ENCODE results near the gene ZBTB8OS.

The ZBTB8OS gene

GRCh38 chr1:32693455-32694174 lies 43.3 kb upstream of the ZBTB8OS start:
- Histone ChIP-seq H3K27me3 (ENCODE audit: control insufficient read depth, low read length) (no peaks in the 10 kb centered on the region), H3K4me3 (ENCODE audit: low read length) (no peak overlapping the region), H3K9me3 (ENCODE audit: control insufficient read depth, insufficient read depth, low read length) (no peaks in the 10 kb centered on the region), H4K20me1 (ENCODE audit: control insufficient read depth, insufficient read depth, low read depth, low read length) (no peaks in the 10 kb centered on the region), H3K4me1 (ENCODE audit: control insufficient read depth, low read length) (peaks cover 4% of the 10 kb centered on the region), H3K9me2 (replicated peaks; ENCODE audit: control insufficient read depth, low read length) (no peaks in the 10 kb centered on the region), H3F3A (ENCODE audit: control insufficient read depth, insufficient read depth) (no peaks in the 10 kb centered on the region), H3K79me2 (ENCODE audit: control insufficient read depth, low read length) (no peaks in the 10 kb centered on the region), H3K36me3 (ENCODE audit: control insufficient read depth, low read length) (no peaks in the 10 kb centered on the region), H3K27ac (ENCODE audit: low read depth, low read length) (no peak overlapping the region), H3K4me2 (ENCODE audit: low read length) (no peak overlapping the region)
- TF ChIP-seq EZH2phosphoT487 (IDR thresholded peaks at IDR 0.05; ENCODE audit: borderline replicate concordance, low read length) (no peak), CTCF (IDR thresholded peaks at IDR 0.05; ENCODE audit: low read depth, low read length, poor library complexity, severe bottlenecking) (no peak)

- Histone ChIP-seq H3K9me3 (ENCODE audit: control insufficient read depth, insufficient read depth, low read length) (no peaks in the 10 kb centered on the region), H3K9me2 (replicated peaks; ENCODE audit: control insufficient read depth, low read length) (no peaks in the 10 kb centered on the region), H3K4me1 (ENCODE audit: control insufficient read depth, low read length) (no peaks in the 10 kb centered on the region), H3K4me3 (ENCODE audit: low read length) (no peak overlapping the region), H3F3A (ENCODE audit: control insufficient read depth, insufficient read depth) (peaks cover 30% of the 10 kb centered on the region), H3K27me3 (ENCODE audit: control insufficient read depth, low read length) (no peaks in the 10 kb centered on the region), H3K79me2 (ENCODE audit: control insufficient read depth, low read length) (no peaks in the 10 kb centered on the region), H3K27ac (ENCODE audit: low read depth, low read length) (no peak overlapping the region), H4K20me1 (ENCODE audit: control insufficient read depth, insufficient read depth, low read depth, low read length) (peaks cover 4% of the 10 kb centered on the region; the same call in 1 of the 2 replicates), H3K36me3 (ENCODE audit: control insufficient read depth, low read length) (peaks cover 49% of the 10 kb centered on the region), H3K4me2 (ENCODE audit: low read length) (no peak overlapping the region)
- TF ChIP-seq CTCF (IDR thresholded peaks at IDR 0.05; ENCODE audit: low read depth, low read length, poor library complexity, severe bottlenecking), result no peak
- TF ChIP-seq EZH2phosphoT487 (IDR thresholded peaks at IDR 0.05; ENCODE audit: borderline replicate concordance, low read length), result no peak
These were observed 36.0 kb upstream of the ZBTB8OS start for GRCh38 chr1:32686387-32686786.

- no peaks in the 10 kb centered on the region for H3K9me2 ChIP-seq (replicated peaks; ENCODE audit: control insufficient read depth, low read length)
- peaks cover 4% of the 10 kb centered on the region; the same call in 1 of the 2 replicates for H4K20me1 ChIP-seq (ENCODE audit: control insufficient read depth, insufficient read depth, low read depth, low read length)
- TF ChIP-seq EZH2phosphoT487 (IDR thresholded peaks at IDR 0.05; ENCODE audit: borderline replicate concordance, low read length) (no peak), CTCF (IDR thresholded peaks at IDR 0.05; ENCODE audit: low read depth, low read length, poor library complexity, severe bottlenecking) (no peak)
- peaks cover 38% of the 10 kb centered on the region for H3F3A ChIP-seq (ENCODE audit: control insufficient read depth, insufficient read depth)
- peaks cover 58% of the 10 kb centered on the region for H3K36me3 ChIP-seq (ENCODE audit: control insufficient read depth, low read length)
- H3K27ac ChIP-seq (ENCODE audit: low read depth, low read length), result no peak overlapping the region
- no peaks in the 10 kb centered on the region for H3K4me1 ChIP-seq (ENCODE audit: control insufficient read depth, low read length)
- no peaks in the 10 kb centered on the region for H3K9me3 ChIP-seq (ENCODE audit: control insufficient read depth, insufficient read depth, low read length)
- H3K4me3 ChIP-seq (ENCODE audit: low read length), result no peak overlapping the region
- H3K27me3 ChIP-seq (ENCODE audit: control insufficient read depth, low read length), result no peaks in the 10 kb centered on the region
- H3K79me2 ChIP-seq (ENCODE audit: control insufficient read depth, low read length), result no peaks in the 10 kb centered on the region
- H3K4me2 ChIP-seq (ENCODE audit: low read length), result no peak overlapping the region
These were observed 35.1 kb upstream of the ZBTB8OS start for GRCh38 chr1:32685498-32685897.

All from DOHH2 (cell line).